ENCODE data around the gene MPP1.

The MPP1 gene

GRCh38 chrX:154775419-154776349 lies 29.6 kb downstream of the MPP1 start:
- no peak for DNase-seq (ENCODE audit: low read depth in 2 of 3, low spot score in 2 of 3)

- no peak for DNase-seq (ENCODE audit: low read depth in 2 of 3, low spot score in 2 of 3)
Observed at GRCh38 chrX:154774622-154775021, 30.7 kb downstream of the MPP1 start.

- peak; percentile 63 to 91 (median 71) for DNase-seq (ENCODE audit: low read depth in 2 of 3, low spot score in 2 of 3)
Observed at GRCh38 chrX:154762537-154763296, 42.6 kb downstream of the MPP1 start, which contains the start of gene DKC1. Gene DKC1 (plus strand): TSS chrX:154762864. CDS start chrX:154762966, 102 bp downstream.

- no peak for DNase-seq (ENCODE audit: low read depth in 2 of 3, low spot score in 2 of 3)
Observed at GRCh38 chrX:154761977-154762536, 43.2 kb downstream of the MPP1 start.

- DNase-seq (ENCODE audit: low read depth in 2 of 3, low spot score in 2 of 3): no peak
Observed at GRCh38 chrX:154758696-154759095, 46.6 kb downstream of the MPP1 start.

GRCh38 chrX:154751669-154752271 lies 53.5 kb downstream of the MPP1 start:
- DNase-seq (ENCODE audit: low read depth in 2 of 3, low spot score in 2 of 3): no peak

GRCh38 chrX:154751203-154751668 lies 54.0 kb downstream of the MPP1 start:
- DNase-seq (ENCODE audit: low read depth in 2 of 3, low spot score in 2 of 3): no peak

GRCh38 chrX:154750301-154751202 lies 54.7 kb downstream of the MPP1 start, which contains the start of gene GAB3:
Gene GAB3 (minus strand): TSS chrX:154751077. CDS start chrX:154751025, 52 bp downstream.
- peak in 1 of 3 experiments; percentile 22 for DNase-seq (ENCODE audit: low read depth in 2 of 3, low spot score in 2 of 3)

- DNase-seq (ENCODE audit: low read depth in 2 of 3, low spot score in 2 of 3): no peak
Observed at GRCh38 chrX:154749856-154750255, 55.4 kb downstream of the MPP1 start.

- no peak for DNase-seq (ENCODE audit: low read depth in 2 of 3, low spot score in 2 of 3)
Observed at GRCh38 chrX:154748712-154749339, 56.5 kb downstream of the MPP1 start.

GRCh38 chrX:154742613-154743012 lies 62.7 kb downstream of the MPP1 start:
- DNase-seq (ENCODE audit: low read depth in 2 of 3, low spot score in 2 of 3): no peak

GRCh38 chrX:154739952-154740465 lies 65.3 kb downstream of the MPP1 start:
- DNase-seq (ENCODE audit: low read depth in 2 of 3, low spot score in 2 of 3): no peak

GRCh38 chrX:154738011-154738738 lies 67.1 kb downstream of the MPP1 start:
- no peak for DNase-seq (ENCODE audit: low read depth in 2 of 3, low spot score in 2 of 3)

- no peak for DNase-seq (ENCODE audit: low read depth in 2 of 3, low spot score in 2 of 3)
Observed at GRCh38 chrX:154737136-154737535, 68.1 kb downstream of the MPP1 start.

- no peak for DNase-seq (ENCODE audit: low read depth in 2 of 3, low spot score in 2 of 3)
Observed at GRCh38 chrX:154735695-154736393, 69.4 kb downstream of the MPP1 start.

- DNase-seq (ENCODE audit: low read depth in 2 of 3, low spot score in 2 of 3): no peak
Observed at GRCh38 chrX:154734061-154734781, 71.1 kb downstream of the MPP1 start.

- no peak for DNase-seq (ENCODE audit: low read depth in 2 of 3, low spot score in 2 of 3)
Observed at GRCh38 chrX:154733066-154733425, 72.2 kb downstream of the MPP1 start.

Measured in activated CD8-positive, alpha-beta memory T cell treated with anti-CD3 and anti-CD28 coated beads for 48 hours (primary cell).